A673 (cell line): ENCODE data around the gene NLGN1. TPM values are rescaled to one million over a fixed set of nuclear protein-coding genes. Genes with fewer than 3 reads are reported as not detected.

Source experiments
- BruUV-seq: library from RNA; stranded (reverse); fragments of 400-500 nt; replicated peaks from 2 replicates; lab custom pipeline; 2021; lab: Mats Ljungman, UMichigan
- CTCF ChIA-PET: fragments of 300-600 bp; sonication (Branson Sonifier 250); formaldehyde crosslinking; loops from one replicate; lab custom pipeline; 2022; ENCODE audit warnings: antibody characterized with exemption; lab: Charles Lee
- POLR2A ChIA-PET: fragments of 300-600 bp; sonication (Branson Sonifier 250); formaldehyde crosslinking; loops from one replicate; lab custom pipeline; 2022; ENCODE audit warnings: antibody characterized with exemption; ENCODE audit not compliant: low non-redundant PET; lab: Charles Lee
- DNase-seq: peaks from one replicate; pipeline ENCODE4 v3.0.0-alpha.2; 2015; ENCODE audit warnings: low spot score
- H3K27ac ChIP-seq: fragments of 200-600 bp; sonication (generic); 2 replicates; pipeline ENCODE4 v1.5.1; 2016; ENCODE audit warnings: mixed run types, low read depth, mild to moderate bottlenecking, mixed read lengths, antibody characterized with exemption, low read length; ENCODE audit not compliant: poor library complexity, severe bottlenecking
- H3K27me3 ChIP-seq: fragments of 200-600 bp; sonication (generic); replicated peaks from 2 replicates; pipeline ENCODE4 v1.6.1; 2017; ENCODE audit warnings: mixed run types, low read depth, mild to moderate bottlenecking, mixed read lengths, antibody characterized with exemption, low read length; ENCODE audit not compliant: insufficient read depth, poor library complexity
- H3K36me3 ChIP-seq: fragments of 200-600 bp; sonication (generic); 2 replicates; pipeline ENCODE4 v1.6.1; 2016; ENCODE audit warnings: mixed run types, mild to moderate bottlenecking, mixed read lengths, antibody characterized with exemption, low read length; ENCODE audit not compliant: insufficient read depth, poor library complexity, severe bottlenecking
- H3K4me1 ChIP-seq: fragments of 200-600 bp; sonication (generic); 2 replicates; pipeline ENCODE4 v1.6.1; 2017; ENCODE audit warnings: mixed run types, mild to moderate bottlenecking, mixed read lengths, antibody characterized with exemption, low read length; ENCODE audit not compliant: insufficient read depth, poor library complexity, severe bottlenecking
- H3K4me3 ChIP-seq: fragments of 200-600 bp; sonication (generic); 2 replicates; pipeline ENCODE4 v1.5.1; 2016; ENCODE audit warnings: low read depth, mixed run types, mild to moderate bottlenecking, mixed read lengths, low read length; ENCODE audit not compliant: poor library complexity, severe bottlenecking
- H3K9me3 ChIP-seq: fragments of 200-600 bp; sonication (generic); 2 replicates; pipeline ENCODE4 v1.6.1; 2016; ENCODE audit warnings: mixed run types, low read depth, mild to moderate bottlenecking, mixed read lengths, antibody characterized with exemption, low read length; ENCODE audit not compliant: poor library complexity, severe bottlenecking
- EZH2 ChIP-seq: fragments of 200-600 bp; sonication (generic); IDR thresholded peaks from 2 replicates; pipeline ENCODE4 v1.6.1; 2017; ENCODE audit warnings: borderline replicate concordance, low read depth, mild to moderate bottlenecking, mixed read lengths, antibody characterized with exemption, low read length; ENCODE audit not compliant: poor library complexity, severe bottlenecking
- intact Hi-C: fragments of 100-400 bp; cut with micrococcal nuclease; formaldehyde crosslinking; loops from one replicate; pipeline ENCODE4 v1.10.0; 2022; ENCODE audit not compliant: unreplicated experiment
- total RNA-seq: library from RNA; stranded (reverse); gene quantifications from 2 replicates; pipeline ENCODE4 v1.2.3, GENCODE V29; 2021
- TF ChIP-seq, protein P1 (sequence below): fragments of 300-800, 200-600 bp; sonication (generic); conservative IDR thresholded peaks from 2 replicates; pipeline ENCODE4 v1.5.1; 2017; ENCODE audit warnings: low read depth, mild to moderate bottlenecking, antibody characterized with exemption, low read length, moderate library complexity, mixed read lengths

Gene NLGN1
- total RNA-seq, 1 experiment from 2014 or later = 0.39 TPM

GRCh38 chr3:173970281-173970680, 572.7 kb downstream of the NLGN1 start:
- CTCF ChIA-PET = no interaction called here
- Histone ChIP-seq H3K36me3 (no peaks in the 10 kb centered on the region), H3K4me1 (peaks cover 9% of the 10 kb centered on the region), H3K9me3 (no peaks in the 10 kb centered on the region), H3K4me3 (no peak overlapping the region), H3K27ac (no peak overlapping the region), H3K27me3 (no peaks in the 10 kb centered on the region)
- DNase-seq = peak; percentile 35
- POLR2A ChIA-PET = no interaction called here
- intact Hi-C loops = no loop called here
- BruUV-seq = no TSS peak
- TF ChIP-seq EZH2 = no peak
- TF ChIP-seq, protein P1, sequence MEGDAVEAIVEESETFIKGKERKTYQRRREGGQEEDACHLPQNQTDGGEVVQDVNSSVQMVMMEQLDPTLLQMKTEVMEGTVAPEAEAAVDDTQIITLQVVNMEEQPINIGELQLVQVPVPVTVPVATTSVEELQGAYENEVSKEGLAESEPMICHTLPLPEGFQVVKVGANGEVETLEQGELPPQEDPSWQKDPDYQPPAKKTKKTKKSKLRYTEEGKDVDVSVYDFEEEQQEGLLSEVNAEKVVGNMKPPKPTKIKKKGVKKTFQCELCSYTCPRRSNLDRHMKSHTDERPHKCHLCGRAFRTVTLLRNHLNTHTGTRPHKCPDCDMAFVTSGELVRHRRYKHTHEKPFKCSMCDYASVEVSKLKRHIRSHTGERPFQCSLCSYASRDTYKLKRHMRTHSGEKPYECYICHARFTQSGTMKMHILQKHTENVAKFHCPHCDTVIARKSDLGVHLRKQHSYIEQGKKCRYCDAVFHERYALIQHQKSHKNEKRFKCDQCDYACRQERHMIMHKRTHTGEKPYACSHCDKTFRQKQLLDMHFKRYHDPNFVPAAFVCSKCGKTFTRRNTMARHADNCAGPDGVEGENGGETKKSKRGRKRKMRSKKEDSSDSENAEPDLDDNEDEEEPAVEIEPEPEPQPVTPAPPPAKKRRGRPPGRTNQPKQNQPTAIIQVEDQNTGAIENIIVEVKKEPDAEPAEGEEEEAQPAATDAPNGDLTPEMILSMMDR = no peak

- DNase-seq = peak; percentile 6
- Histone ChIP-seq H3K9me3 (no peaks in the 10 kb centered on the region), H3K27me3 (no peaks in the 10 kb centered on the region), H3K4me3 (no peak overlapping the region), H3K36me3 (no peaks in the 10 kb centered on the region), H3K27ac (no peak overlapping the region), H3K4me1 (no peaks in the 10 kb centered on the region)
- no peak for TF ChIP-seq EZH2
- TF ChIP-seq, protein P1 = no peak
- ChIA-PET CTCF (no interaction called here), POLR2A (no interaction called here)
- no TSS peak for BruUV-seq
- intact Hi-C loops = no loop called here
Observed at GRCh38 chr3:173976281-173976680, 578.7 kb downstream of the NLGN1 start.

GRCh38 chr3:173977747-173978146, 580.2 kb downstream of the NLGN1 start:
- ChIA-PET CTCF (no interaction called here), POLR2A (no interaction called here)
- H3K4me3 ChIP-seq = no peak overlapping the region
- H3K9me3 ChIP-seq = no peaks in the 10 kb centered on the region
- H3K4me1 ChIP-seq = no peaks in the 10 kb centered on the region
- no peaks in the 10 kb centered on the region for H3K27me3 ChIP-seq
- H3K27ac ChIP-seq = no peak overlapping the region
- intact Hi-C loops = no loop called here
- TF ChIP-seq, protein P1 = no peak
- no peak for TF ChIP-seq EZH2
- no TSS peak for BruUV-seq
- DNase-seq = no peak
- H3K36me3 ChIP-seq = no peaks in the 10 kb centered on the region
